Adrenal gland (tissue), 5 donors: ENCODE data around the gene BDH2.

ENCODE experiments used
- CTCF ChIP-seq, 6 experiments: fragments of 450-650 bp in 4 of 6; fragments of 200-600 bp in 2 of 6; sonication (generic) in 1 of 6; IDR thresholded peaks; 1 replicate in 5 of 6; 2 replicates in 1 of 6; pipeline versions ENCODE4 v1.5.1 to v1.8.0; 2016 to 2021; ENCODE audit warnings: antibody characterized with exemption in 6 of 6, mild to moderate bottlenecking in 2 of 6, moderate library complexity in 1 of 6
- POLR2A ChIP-seq, 2 donors: fragments of 450-650 bp; IDR thresholded peaks; one replicate each; pipeline ENCODE4 v1.6.1; 2017; ENCODE audit warnings: antibody characterized with exemption in 2 of 2, mild to moderate bottlenecking in 2 of 2, moderate library complexity in 1 of 2
- donor health status: DM: no; HTN: no; CAD: no.

- no peak for TF ChIP-seq CTCF (IDR thresholded peaks at IDR 0.05)
- no peak for TF ChIP-seq POLR2A (IDR thresholded peaks at IDR 0.05)
Measured at GRCh38 chr4:103060453-103061148, 39.0 kb downstream of the BDH2 start.
